Measurements from ENCODE around the gene ADAM12. TPM values are rescaled to one million over a fixed set of nuclear protein-coding genes. Genes with fewer than 3 reads are reported as not detected.

The ADAM12 gene
- total RNA-seq, 1 donor from 2014 or later: 100 TPM

DNA sequence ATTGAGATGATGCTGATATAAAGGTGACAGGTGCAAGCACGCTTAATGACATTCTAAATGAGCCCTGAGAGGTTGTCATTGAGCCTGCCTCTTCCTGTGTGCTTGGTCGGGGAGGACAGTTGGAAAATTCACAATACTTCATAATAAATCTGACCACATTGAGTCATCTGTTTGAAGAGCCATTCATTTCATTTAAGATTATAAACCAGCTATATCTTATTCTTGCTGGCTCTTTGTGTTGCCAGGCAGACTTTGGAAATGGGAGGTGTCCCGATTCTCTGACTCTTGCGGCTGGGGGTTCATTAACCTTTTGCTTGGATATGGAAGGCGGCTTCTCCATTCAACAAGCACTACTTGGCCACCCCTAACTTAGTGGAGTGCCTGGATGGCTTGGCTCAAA lies 293.7 kb downstream of the ADAM12 start:
- no peak for FAIRE-seq

DNA sequence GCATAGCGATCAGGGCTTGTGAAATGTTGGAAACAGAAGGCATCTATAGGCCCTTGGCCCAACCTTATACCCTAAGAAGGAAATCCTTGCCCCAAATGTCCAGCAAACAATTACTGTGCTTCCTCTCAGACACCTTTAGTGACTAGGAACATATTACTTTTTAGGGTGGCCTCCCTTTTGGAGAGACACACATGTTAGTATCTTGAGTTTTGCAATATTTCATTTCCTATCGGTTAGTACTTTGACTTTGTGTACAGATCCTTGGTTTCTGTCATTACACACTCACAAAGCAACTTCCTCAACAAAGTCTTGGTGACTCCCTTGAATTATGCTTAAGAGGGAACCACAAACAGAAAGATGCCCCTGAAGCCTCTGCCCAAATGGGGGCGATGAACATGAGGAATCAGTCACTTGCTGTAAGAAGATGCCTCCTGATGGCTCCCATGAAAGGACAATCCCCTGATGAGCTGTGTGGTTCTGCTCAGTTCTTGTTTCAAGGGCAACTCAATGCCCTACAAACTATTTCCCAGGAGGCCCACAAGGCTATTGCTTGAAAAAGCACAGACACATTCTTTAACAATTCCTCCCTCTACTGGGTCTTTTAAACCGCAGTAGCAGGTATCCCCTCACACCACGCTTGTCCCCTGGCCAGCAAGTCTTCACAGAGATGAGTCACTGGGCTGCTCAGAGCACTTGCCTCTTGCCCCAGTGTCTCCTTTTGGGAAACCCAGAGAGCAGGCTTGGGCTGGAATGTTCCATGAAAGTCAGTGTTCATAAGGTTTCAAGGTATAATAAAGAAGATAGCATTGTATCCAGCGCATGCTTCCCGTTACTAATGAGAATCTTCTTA lies 295.7 kb downstream of the ADAM12 start:
- Mint-ChIP-seq H3K27ac (ENCODE audit: unreplicated experiment) (peak overlapping the region; percentile 84), H3K9me3 (ENCODE audit: unreplicated experiment) (no peaks in the 10 kb centered on the region), H3K27me3 (ENCODE audit: low read depth, unreplicated experiment) (no peaks in the 10 kb centered on the region), H3K4me1 (ENCODE audit: low read depth, unreplicated experiment) (peaks cover 33% of the 10 kb centered on the region), H3K36me3 (ENCODE audit: low read depth, unreplicated experiment) (peaks cover 10% of the 10 kb centered on the region), H3K4me3 (ENCODE audit: unreplicated experiment) (no peak overlapping the region)
- no peaks in the 10 kb centered on the region for H3K9me3 ChIP-seq (ENCODE audit: insufficient read depth, low read depth, low read length)
- FAIRE-seq (no peak), DNase-seq (ENCODE audit: low read depth) (peak; percentile 90)
- no peak for TF ChIP-seq EZH2 (IDR thresholded peaks at IDR 0.05; ENCODE audit: insufficient read depth, low read length)
- TF ChIP-seq, protein P1, sequence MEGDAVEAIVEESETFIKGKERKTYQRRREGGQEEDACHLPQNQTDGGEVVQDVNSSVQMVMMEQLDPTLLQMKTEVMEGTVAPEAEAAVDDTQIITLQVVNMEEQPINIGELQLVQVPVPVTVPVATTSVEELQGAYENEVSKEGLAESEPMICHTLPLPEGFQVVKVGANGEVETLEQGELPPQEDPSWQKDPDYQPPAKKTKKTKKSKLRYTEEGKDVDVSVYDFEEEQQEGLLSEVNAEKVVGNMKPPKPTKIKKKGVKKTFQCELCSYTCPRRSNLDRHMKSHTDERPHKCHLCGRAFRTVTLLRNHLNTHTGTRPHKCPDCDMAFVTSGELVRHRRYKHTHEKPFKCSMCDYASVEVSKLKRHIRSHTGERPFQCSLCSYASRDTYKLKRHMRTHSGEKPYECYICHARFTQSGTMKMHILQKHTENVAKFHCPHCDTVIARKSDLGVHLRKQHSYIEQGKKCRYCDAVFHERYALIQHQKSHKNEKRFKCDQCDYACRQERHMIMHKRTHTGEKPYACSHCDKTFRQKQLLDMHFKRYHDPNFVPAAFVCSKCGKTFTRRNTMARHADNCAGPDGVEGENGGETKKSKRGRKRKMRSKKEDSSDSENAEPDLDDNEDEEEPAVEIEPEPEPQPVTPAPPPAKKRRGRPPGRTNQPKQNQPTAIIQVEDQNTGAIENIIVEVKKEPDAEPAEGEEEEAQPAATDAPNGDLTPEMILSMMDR (IDR thresholded peaks at IDR 0.05; ENCODE audit: insufficient read depth, low read depth, low read length): no peak
- H3K4me1 ChIP-seq (ENCODE audit: insufficient read depth, low read length): peaks cover 42% of the 10 kb centered on the region
- H4K20me1 ChIP-seq (ENCODE audit: insufficient read depth, low read length): no peaks in the 10 kb centered on the region
- H3K79me2 ChIP-seq (ENCODE audit: insufficient read depth, low read length): peaks cover 2% of the 10 kb centered on the region
- H3K4me3 ChIP-seq (ENCODE audit: insufficient read depth, low read depth, low read length): no peak overlapping the region
- H3K4me2 ChIP-seq (ENCODE audit: low read length): peak overlapping the region; percentile 11
- peak overlapping the region; percentile 88 for H3K27ac ChIP-seq (ENCODE audit: low read depth, low read length)
- H3K27me3 ChIP-seq (ENCODE audit: insufficient read depth, low read length): no peaks in the 10 kb centered on the region
- H2AFZ ChIP-seq (ENCODE audit: low read depth, low read length): no peak overlapping the region
- peaks cover 17% of the 10 kb centered on the region for H3K36me3 ChIP-seq (ENCODE audit: insufficient read depth, low read length)
- H3K9ac ChIP-seq (ENCODE audit: low read length): peak overlapping the region; percentile 47

More for the DNA sequence above, 293.7 kb downstream of the ADAM12 start:
- Mint-ChIP-seq H3K9me3 (ENCODE audit: unreplicated experiment) (no peaks in the 10 kb centered on the region), H3K36me3 (ENCODE audit: low read depth, unreplicated experiment) (peaks cover 12% of the 10 kb centered on the region), H3K4me3 (ENCODE audit: unreplicated experiment) (no peak overlapping the region), H3K4me1 (ENCODE audit: low read depth, unreplicated experiment) (peaks cover 29% of the 10 kb centered on the region), H3K27me3 (ENCODE audit: low read depth, unreplicated experiment) (no peaks in the 10 kb centered on the region), H3K27ac (ENCODE audit: unreplicated experiment) (no peak overlapping the region)
- H3K36me3 ChIP-seq (ENCODE audit: insufficient read depth, low read length): peaks cover 16% of the 10 kb centered on the region
- DNase-seq (ENCODE audit: low read depth): peak; percentile 66
- no peaks in the 10 kb centered on the region for H3K27me3 ChIP-seq (ENCODE audit: insufficient read depth, low read length)
- no peaks in the 10 kb centered on the region for H3K79me2 ChIP-seq (ENCODE audit: insufficient read depth, low read length)
- no peak overlapping the region for H2AFZ ChIP-seq (ENCODE audit: low read depth, low read length)
- no peaks in the 10 kb centered on the region for H3K9me3 ChIP-seq (ENCODE audit: insufficient read depth, low read depth, low read length)
- no peaks in the 10 kb centered on the region for H4K20me1 ChIP-seq (ENCODE audit: insufficient read depth, low read length)
- no peak overlapping the region for H3K4me2 ChIP-seq (ENCODE audit: low read length)
- H3K4me1 ChIP-seq (ENCODE audit: insufficient read depth, low read length): peaks cover 39% of the 10 kb centered on the region
- no peak for TF ChIP-seq EZH2 (IDR thresholded peaks at IDR 0.05; ENCODE audit: insufficient read depth, low read length)
- no peak overlapping the region for H3K27ac ChIP-seq (ENCODE audit: low read depth, low read length)
- H3K9ac ChIP-seq (ENCODE audit: low read length): no peak overlapping the region
- H3K4me3 ChIP-seq (ENCODE audit: insufficient read depth, low read depth, low read length): no peak overlapping the region

DNA sequence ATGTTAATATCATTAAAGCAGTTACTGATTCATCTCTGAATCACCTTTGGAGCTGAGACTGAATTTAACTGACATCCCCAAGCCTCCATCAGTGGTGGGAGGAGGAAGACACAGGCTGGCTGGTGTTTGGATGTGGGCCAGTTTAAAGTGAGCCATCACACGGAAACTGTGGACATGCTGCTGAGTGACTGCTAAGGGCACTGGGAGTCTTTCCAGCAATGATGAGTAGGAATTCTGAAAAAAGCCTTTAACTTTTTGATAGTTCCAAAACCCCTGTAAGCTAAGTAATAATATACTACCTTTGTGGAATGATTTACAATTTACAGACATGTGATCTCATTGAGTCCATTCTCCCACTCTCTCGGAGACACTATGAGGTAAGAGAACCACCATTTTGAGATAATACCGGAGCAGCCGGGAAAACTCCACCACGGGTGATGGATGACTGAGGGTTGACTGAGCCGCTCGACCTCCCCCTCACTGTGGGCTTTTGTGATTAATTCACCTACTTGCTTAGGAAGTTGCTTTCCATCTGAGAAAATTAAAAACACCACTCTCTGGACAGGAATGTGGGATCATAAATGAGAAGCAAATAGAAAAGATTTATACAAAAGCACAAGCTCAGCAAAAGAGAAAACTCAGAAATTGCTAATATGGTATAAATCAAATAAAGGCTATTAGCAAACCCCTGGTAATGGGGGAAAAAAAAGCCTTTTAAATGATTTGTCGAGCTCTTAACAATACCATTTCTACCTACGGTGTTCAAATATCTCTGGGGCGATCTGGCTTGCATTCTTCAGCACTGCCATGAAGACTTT lies 297.2 kb downstream of the ADAM12 start:
- Histone ChIP-seq H2AFZ (ENCODE audit: low read depth, low read length) (no peak overlapping the region), H3K4me1 (ENCODE audit: insufficient read depth, low read length) (peaks cover 42% of the 10 kb centered on the region), H3K79me2 (ENCODE audit: insufficient read depth, low read length) (peaks cover 2% of the 10 kb centered on the region), H3K27me3 (ENCODE audit: insufficient read depth, low read length) (no peaks in the 10 kb centered on the region), H3K9ac (ENCODE audit: low read length) (peak overlapping the region; percentile 73), H3K27ac (ENCODE audit: low read depth, low read length) (peak overlapping the region; percentile 88), H3K4me2 (ENCODE audit: low read length) (peak overlapping the region; percentile 65), H4K20me1 (ENCODE audit: insufficient read depth, low read length) (no peaks in the 10 kb centered on the region), H3K9me3 (ENCODE audit: insufficient read depth, low read depth, low read length) (no peaks in the 10 kb centered on the region), H3K36me3 (ENCODE audit: insufficient read depth, low read length) (peaks cover 11% of the 10 kb centered on the region), H3K4me3 (ENCODE audit: insufficient read depth, low read depth, low read length) (peak overlapping the region; percentile 15)
- FAIRE-seq (peak; percentile 98), DNase-seq (ENCODE audit: low read depth) (peak; percentile 97)
- H3K4me3 Mint-ChIP-seq (ENCODE audit: unreplicated experiment): no peak overlapping the region
- H3K4me1 Mint-ChIP-seq (ENCODE audit: low read depth, unreplicated experiment): peaks cover 36% of the 10 kb centered on the region
- no peak for TF ChIP-seq EZH2 (IDR thresholded peaks at IDR 0.05; ENCODE audit: insufficient read depth, low read length)
- TF ChIP-seq, protein P1 (IDR thresholded peaks at IDR 0.05; ENCODE audit: insufficient read depth, low read depth, low read length): no peak
- peak overlapping the region; percentile 89 for H3K27ac Mint-ChIP-seq (ENCODE audit: unreplicated experiment)
- no peaks in the 10 kb centered on the region for H3K27me3 Mint-ChIP-seq (ENCODE audit: low read depth, unreplicated experiment)
- H3K9me3 Mint-ChIP-seq (ENCODE audit: unreplicated experiment): no peaks in the 10 kb centered on the region
- peaks cover 8% of the 10 kb centered on the region for H3K36me3 Mint-ChIP-seq (ENCODE audit: low read depth, unreplicated experiment)

Measured in astrocyte (in vitro differentiated cells and primary cell).